Suprapubic skin (tissue), 3 donors: ENCODE data around the gene S100A3.

Experiments used
- EP300 ChIP-seq: sonication (generic); formaldehyde crosslinking; IDR thresholded peaks from one replicate; pipeline ENCODE4 v1.6.1; 2017; ENCODE audit warnings: antibody characterized with exemption
- POLR2A ChIP-seq, 2 donors: fragments of 450-650 bp; IDR thresholded peaks; one replicate each; pipeline ENCODE4 v1.6.1; 2017; ENCODE audit warnings: antibody characterized with exemption in 2 of 2, mild to moderate bottlenecking in 2 of 2, moderate library complexity in 2 of 2
- TF ChIP-seq, protein P1 (sequence below), 2 donors: fragments of 200-600 bp in 1 of 2; fragments of 450-650 bp in 1 of 2; sonication (generic) in 1 of 2; IDR thresholded peaks; one replicate each; pipeline ENCODE4 v1.5.1; 2016 to 2019; ENCODE audit warnings: antibody characterized with exemption in 2 of 2, mild to moderate bottlenecking in 1 of 2, moderate library complexity in 1 of 2

DNA sequence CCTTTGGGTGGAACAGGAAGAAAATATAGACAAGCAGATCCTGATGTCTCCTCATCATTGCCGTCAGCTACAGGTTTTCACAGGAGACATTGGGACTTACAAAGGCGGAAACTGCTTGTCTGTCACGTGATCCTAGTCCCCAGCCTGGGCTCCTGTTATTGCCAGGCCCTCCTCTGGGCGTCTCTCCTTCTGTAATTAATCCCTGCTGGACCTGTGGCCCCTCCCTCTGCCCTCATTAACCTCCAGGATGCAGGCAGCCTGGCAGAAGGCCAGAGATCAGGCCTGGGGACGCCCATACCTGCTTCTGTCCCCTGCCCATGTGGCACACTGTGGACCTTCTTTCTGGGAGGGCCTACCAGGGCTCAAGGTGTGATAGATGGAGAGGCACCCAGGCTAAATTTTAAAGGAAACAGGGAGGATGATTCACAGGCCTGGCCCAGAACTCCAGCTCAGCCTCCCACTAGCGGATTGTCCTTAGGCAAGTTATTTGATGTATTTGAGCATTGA is 10.7 kb downstream of the S100A3 start:
- TF ChIP-seq, protein P1, sequence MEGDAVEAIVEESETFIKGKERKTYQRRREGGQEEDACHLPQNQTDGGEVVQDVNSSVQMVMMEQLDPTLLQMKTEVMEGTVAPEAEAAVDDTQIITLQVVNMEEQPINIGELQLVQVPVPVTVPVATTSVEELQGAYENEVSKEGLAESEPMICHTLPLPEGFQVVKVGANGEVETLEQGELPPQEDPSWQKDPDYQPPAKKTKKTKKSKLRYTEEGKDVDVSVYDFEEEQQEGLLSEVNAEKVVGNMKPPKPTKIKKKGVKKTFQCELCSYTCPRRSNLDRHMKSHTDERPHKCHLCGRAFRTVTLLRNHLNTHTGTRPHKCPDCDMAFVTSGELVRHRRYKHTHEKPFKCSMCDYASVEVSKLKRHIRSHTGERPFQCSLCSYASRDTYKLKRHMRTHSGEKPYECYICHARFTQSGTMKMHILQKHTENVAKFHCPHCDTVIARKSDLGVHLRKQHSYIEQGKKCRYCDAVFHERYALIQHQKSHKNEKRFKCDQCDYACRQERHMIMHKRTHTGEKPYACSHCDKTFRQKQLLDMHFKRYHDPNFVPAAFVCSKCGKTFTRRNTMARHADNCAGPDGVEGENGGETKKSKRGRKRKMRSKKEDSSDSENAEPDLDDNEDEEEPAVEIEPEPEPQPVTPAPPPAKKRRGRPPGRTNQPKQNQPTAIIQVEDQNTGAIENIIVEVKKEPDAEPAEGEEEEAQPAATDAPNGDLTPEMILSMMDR (IDR thresholded peaks at IDR 0.05) = no peak
- TF ChIP-seq EP300 (no peak), POLR2A (IDR thresholded peaks at IDR 0.05) (no peak)
